Naive B cell (primary cell): ENCODE measurements around the gene C2orf68. TPM values are rescaled to one million over a fixed set of nuclear protein-coding genes. Genes with fewer than 3 reads are reported as not detected.

Experiments
- ATAC-seq, 2 donors: fragments of 150-1000 bp; cut with Tn5 transposase; 2 replicates each; pipeline ENCODE4 v1.10.0; 2021; ENCODE audit warnings: low read depth in 2 of 2, mild to moderate bottlenecking in 2 of 2, moderate library complexity in 2 of 2
- DNase-seq: peaks from one replicate; pipeline ENCODE4 v3.0.0; 2022
- H3K27ac Mint-ChIP-seq, 6 donors: one replicate each; pipeline ENCODE4 v1.8.0; 2020 to 2022; ENCODE audit warnings: mild to moderate bottlenecking in 6 of 6, mixed read lengths in 6 of 6, moderate library complexity in 5 of 6, inconsistent platforms in 2 of 6
- H3K27me3 Mint-ChIP-seq, 3 donors: one replicate each; pipeline ENCODE4 v1.8.0; 2021 to 2022; ENCODE audit warnings: mixed read lengths in 3 of 3, mild to moderate bottlenecking in 1 of 3
- H3K36me3 Mint-ChIP-seq, 2 donors: one replicate each; pipeline ENCODE4 v1.8.0; 2020 to 2022; ENCODE audit warnings: mixed read lengths in 2 of 2, inconsistent platforms in 1 of 2, mild to moderate bottlenecking in 1 of 2
- H3K4me1 Mint-ChIP-seq, 3 donors: one replicate each; pipeline ENCODE4 v1.8.0; 2020 to 2022; ENCODE audit warnings: mixed read lengths in 3 of 3, inconsistent platforms in 1 of 3, mild to moderate bottlenecking in 1 of 3, moderate library complexity in 1 of 3
- H3K4me3 Mint-ChIP-seq, 8 donors: one replicate each; pipeline ENCODE4 v1.8.0; 2020 to 2022; ENCODE audit warnings: mild to moderate bottlenecking in 8 of 8, mixed read lengths in 8 of 8, moderate library complexity in 8 of 8, inconsistent platforms in 2 of 8
- H3K9me3 Mint-ChIP-seq, 7 donors: one replicate each; pipeline ENCODE4 v1.8.0; 2020 to 2022; ENCODE audit warnings: mixed read lengths in 7 of 7, mild to moderate bottlenecking in 5 of 7, inconsistent platforms in 2 of 7, moderate library complexity in 1 of 7
- polyA plus RNA-seq, 6 donors: library from polyadenylated mRNA; unstranded; fragments of 300-500 nt; fragmentation: Illumina TruSeq; gene quantifications; one replicate each; pipeline ENCODE4 v1.2.3, GENCODE V29; 2021; ENCODE audit warnings: low read depth in 6 of 6

The C2orf68 gene
- polyA plus RNA-seq, 6 donors from 2014 or later = 13.8 to 21.7 (median 21.4) TPM

DNA sequence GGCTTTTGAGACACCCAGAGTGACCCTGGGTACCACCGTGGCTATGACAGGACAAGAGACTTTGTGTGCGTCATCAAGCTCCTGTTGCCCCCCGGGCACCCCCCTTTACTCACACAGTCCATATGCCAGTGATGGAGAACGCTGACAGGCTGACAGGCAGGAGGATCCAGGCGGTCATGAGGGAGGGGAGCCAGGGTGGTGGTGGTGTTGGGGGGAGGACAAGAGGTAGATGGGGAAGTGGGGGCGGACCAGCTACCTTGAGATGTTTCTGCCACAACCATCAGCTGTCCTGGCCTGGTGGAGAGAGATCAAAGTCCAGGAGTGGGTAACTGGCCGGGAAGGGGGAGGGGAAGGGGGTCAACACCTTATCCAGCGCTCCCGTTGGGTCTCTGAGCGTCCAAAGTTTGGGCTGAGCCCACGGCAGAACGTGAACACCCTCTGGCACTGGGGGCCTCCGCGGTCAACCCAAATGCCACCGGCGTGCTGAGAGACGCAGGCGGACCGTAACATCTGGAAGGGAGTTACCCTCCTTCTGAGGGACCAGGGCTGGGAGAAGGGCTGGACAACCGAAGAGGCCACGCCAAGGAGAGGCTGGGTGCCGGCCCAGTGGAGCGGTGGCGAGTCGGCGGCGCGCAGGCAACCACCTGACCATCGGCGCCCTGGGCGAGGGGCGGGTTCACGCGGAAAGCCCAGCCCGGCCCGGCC, 9.9 kb downstream of the C2orf68 start:
- peak; percentile 11 to 22 for ATAC-seq
- DNase-seq = no peak
- no peaks in the 10 kb centered on the region for H3K9me3 Mint-ChIP-seq
- H3K4me1 Mint-ChIP-seq = peaks cover 19 to 55% (median 51%) of the 10 kb centered on the region in 3 donors
- peak overlapping the region in 5 of 6 donors; percentile 76 to 89 (median 80) for H3K27ac Mint-ChIP-seq
- H3K4me3 Mint-ChIP-seq = peak overlapping the region; percentile 84 to 93 (median 90)
- H3K36me3 Mint-ChIP-seq = no peaks in the 10 kb centered on the region
- H3K27me3 Mint-ChIP-seq = no peaks in the 10 kb centered on the region

DNA sequence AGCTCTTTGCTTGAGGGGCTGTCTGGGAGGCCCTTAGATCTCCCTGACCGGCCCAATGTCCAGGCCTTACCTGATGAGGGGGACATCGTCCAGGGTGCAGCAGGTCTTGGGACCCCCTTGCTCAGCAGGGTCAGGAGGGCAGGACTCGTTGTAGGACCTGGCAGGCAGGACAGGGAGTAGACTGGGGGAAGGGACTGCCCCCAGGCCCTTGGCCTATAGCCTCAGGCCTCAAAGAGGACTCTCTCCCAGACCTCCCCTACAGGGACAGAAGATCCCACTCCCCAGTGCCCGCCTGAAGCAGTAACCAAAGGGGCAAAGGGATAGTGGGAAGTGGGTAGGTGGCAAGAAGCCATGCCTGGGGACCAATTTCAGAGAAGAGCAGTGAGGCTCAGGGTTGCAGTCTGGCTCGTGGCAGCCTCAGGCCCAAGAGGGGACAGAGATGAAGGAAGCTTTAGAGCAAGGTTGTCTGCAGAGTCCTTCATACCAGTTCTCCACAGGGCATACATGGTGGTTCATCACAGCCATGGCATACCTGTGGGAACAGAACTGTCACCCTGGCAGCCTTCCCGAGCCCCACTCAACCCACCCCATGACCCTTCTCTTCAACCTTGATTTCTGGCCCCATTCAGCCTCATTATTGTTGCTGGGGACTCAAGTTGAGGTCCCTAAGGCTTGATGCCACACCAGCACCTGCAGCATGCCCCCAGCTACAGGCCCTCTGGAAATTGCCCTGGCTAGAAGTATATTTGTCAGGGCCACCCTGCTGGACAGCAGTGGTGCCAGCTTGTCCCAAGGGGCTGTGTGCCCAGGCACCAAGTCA, 10.7 kb downstream of the C2orf68 start:
- Mint-ChIP-seq H3K36me3 (no peaks in the 10 kb centered on the region), H3K9me3 (no peaks in the 10 kb centered on the region), H3K27ac (peak overlapping the region in 4 of 6 donors; percentile 76 to 89 (median 84)), H3K27me3 (no peaks in the 10 kb centered on the region), H3K4me3 (peak overlapping the region; percentile 84 to 93 (median 90)), H3K4me1 (peaks cover 26 to 55% (median 54%) of the 10 kb centered on the region in 3 donors)
- no peak for DNase-seq
- no peak for ATAC-seq

DNA sequence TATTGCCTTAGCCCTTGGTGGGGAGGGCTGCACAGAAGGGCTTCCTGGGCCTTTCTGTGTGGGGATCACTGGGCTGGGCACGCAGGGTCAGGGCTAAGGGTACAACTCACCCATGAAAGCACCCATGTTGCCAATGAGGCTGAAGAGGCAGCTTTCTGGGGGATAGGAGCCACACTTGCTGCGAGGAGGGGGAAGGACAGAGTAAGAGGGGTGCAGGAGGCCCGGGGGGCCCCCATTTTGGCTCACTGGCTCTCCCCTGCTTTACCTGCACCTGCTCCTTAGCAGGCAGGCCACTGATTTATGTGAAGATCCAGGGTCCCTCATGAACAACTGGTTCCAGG, 11.7 kb downstream of the C2orf68 start:
- no peaks in the 10 kb centered on the region for H3K36me3 Mint-ChIP-seq
- H3K4me1 Mint-ChIP-seq = peaks cover 36 to 56% (median 55%) of the 10 kb centered on the region in 3 donors
- peak overlapping the region in 6 of 8 donors; percentile 77 to 90 (median 86) for H3K4me3 Mint-ChIP-seq
- ATAC-seq (no peak), DNase-seq (no peak)
- H3K27ac Mint-ChIP-seq = peak overlapping the region in 2 of 6 donors; percentile 15 to 31
- H3K9me3 Mint-ChIP-seq = no peaks in the 10 kb centered on the region
- H3K27me3 Mint-ChIP-seq = no peaks in the 10 kb centered on the region

DNA sequence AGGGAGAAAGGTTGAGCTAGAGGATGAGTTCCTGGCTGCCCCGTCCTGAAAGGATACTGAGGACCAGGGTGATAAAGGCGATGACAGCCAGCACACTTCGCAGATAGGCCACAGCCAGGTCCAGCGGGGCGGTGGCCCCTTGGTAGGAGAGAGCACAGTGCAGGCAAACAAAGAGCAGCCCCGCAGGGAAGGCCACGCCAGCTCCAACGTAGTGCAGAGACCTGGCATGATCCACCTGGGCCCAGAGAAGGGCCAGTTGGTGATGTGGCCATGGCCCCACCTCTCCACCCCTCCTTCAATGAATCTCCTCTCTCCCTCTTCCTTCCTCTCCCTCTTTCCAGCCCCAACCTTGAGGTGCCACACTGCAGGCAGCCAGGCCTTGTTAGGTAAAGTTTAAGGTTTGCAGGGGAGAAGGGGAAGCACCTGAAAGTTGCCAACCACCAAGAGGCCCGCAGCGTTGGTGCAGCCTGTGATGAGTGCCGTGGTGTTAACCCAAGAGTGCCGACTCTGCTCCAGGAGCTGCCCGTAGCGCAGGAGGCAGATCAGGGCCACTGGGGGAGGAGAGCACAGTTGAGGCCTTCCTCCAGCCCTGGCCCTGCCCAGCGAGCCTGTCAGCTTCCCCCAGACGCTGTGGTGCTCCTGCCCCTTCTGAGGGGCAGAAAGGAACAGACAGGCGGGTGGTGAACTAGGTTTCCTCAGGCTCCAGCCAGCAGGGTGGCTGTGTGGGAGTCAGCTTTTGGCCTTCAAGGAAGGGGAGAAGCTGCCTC, 12.2 kb downstream of the C2orf68 start:
- H3K9me3 Mint-ChIP-seq = no peaks in the 10 kb centered on the region
- peak overlapping the region in 3 of 8 donors; percentile 47 to 88 (median 80) for H3K4me3 Mint-ChIP-seq
- DNase-seq = no peak
- H3K36me3 Mint-ChIP-seq = no peaks in the 10 kb centered on the region
- H3K27ac Mint-ChIP-seq = peak overlapping the region in 1 of 6 donors; percentile 31
- no peaks in the 10 kb centered on the region for H3K27me3 Mint-ChIP-seq
- no peak for ATAC-seq
- H3K4me1 Mint-ChIP-seq = peaks cover 38 to 58% (median 57%) of the 10 kb centered on the region in 3 donors

DNA sequence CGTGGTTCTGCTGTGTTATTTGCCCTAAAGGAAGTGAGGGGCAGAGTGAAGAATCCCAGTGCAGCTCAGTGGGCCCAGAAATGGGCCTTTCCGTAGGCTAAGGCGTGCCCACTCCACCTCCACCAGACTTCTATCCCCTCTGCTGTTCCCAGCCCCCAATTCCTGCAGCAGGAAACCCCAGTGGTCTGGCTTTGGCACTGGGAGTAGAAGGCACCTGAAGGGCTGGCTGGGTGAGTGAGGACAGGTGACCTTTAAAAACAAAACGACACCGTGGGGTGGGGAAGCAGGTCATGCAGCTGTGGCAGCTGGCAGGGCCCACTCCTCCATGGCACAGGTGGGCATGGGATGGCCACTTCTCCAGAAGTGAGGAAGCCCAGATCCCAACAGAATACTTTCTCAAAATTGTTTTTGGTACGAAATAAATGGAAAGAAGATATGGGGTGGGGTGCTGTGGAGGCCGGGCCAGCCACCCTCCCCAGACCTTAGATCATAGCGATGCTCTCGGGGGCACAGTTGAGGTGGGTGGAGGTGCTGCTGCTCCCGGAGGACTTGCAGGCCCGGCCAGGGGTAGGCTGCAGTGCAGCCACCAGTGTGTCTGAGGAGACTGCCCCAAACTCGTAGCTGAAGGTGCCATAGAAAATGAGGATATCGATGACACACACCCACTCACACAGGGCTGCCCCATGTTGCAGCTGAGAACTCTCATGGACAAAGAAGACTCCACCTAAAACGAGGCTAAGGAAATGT, 13.1 kb downstream of the C2orf68 start:
- Mint-ChIP-seq H3K9me3 (no peaks in the 10 kb centered on the region), H3K4me1 (peaks cover 42 to 62% (median 59%) of the 10 kb centered on the region in 3 donors), H3K36me3 (no peaks in the 10 kb centered on the region), H3K4me3 (peak overlapping the region in 1 of 8 donors; percentile 88), H3K27me3 (no peaks in the 10 kb centered on the region), H3K27ac (no peak overlapping the region)
- DNase-seq (no peak), ATAC-seq (no peak)

DNA sequence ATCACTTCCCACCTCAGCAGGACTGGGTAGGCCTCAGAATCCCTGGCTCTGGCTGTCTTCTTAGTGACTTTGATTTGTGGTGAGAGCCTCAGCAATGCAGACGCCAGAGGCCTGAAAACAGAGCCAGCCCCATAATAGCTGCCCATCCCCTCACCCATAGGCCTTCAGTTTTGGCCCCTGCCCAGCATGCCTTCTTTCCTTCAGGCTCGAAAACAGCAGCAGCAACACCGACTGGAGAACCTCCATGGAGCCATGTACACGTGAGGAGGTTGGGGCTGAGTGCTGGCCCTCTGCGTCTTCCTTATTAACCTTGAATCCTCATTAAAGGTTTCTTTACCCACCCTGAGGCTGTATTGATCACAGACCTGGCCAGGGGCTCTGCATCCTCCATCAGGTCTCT, 14.6 kb downstream of the C2orf68 start:
- peak overlapping the region in 1 of 6 donors; percentile 31 for H3K27ac Mint-ChIP-seq
- peak overlapping the region in 7 of 8 donors; percentile 95 to 100 (median 99) for H3K4me3 Mint-ChIP-seq
- no peak for DNase-seq
- H3K4me1 Mint-ChIP-seq = peaks cover 37 to 57% (median 55%) of the 10 kb centered on the region in 3 donors
- ATAC-seq = no peak
- no peaks in the 10 kb centered on the region for H3K9me3 Mint-ChIP-seq
- no peaks in the 10 kb centered on the region for H3K27me3 Mint-ChIP-seq
- H3K36me3 Mint-ChIP-seq = no peaks in the 10 kb centered on the region

DNA sequence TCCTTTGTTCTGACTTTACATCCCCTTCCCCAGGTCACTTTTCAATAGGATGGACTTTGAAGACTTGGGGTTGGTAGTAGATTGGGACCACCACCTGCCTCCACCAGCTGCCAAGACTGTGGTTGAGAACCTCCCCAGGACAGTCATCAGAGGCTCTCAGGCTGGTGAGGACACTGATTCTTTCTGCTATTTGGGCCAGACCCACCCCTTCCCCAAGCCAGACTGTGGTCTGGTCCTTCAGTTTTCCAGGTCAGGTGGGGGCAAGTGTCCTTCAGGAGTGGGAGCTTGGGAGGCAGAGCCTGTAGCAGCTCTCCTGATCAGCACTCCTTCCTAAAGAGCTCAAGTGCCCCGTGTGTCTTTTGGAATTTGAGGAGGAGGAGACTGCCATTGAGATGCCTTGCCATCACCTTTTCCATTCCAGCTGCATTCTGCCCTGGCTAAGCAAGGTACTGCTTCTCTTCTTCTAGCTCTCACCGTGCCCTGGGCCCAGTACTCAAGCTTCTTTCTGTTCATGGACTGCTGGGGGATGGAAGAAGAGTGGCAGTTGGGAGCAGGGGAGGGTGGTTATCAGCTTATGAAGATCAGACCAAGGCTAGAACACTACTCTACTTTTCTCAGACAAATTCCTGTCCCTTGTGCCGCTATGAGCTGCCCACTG, 15.3 kb downstream of the C2orf68 start:
- H3K9me3 Mint-ChIP-seq = no peaks in the 10 kb centered on the region
- no peaks in the 10 kb centered on the region for H3K27me3 Mint-ChIP-seq
- peak overlapping the region; percentile 95 to 100 (median 99) for H3K4me3 Mint-ChIP-seq
- ATAC-seq = no peak
- peak overlapping the region in 4 of 6 donors; percentile 26 to 99 (median 62) for H3K27ac Mint-ChIP-seq
- no peaks in the 10 kb centered on the region for H3K36me3 Mint-ChIP-seq
- DNase-seq = no peak
- H3K4me1 Mint-ChIP-seq = peaks cover 34 to 53% (median 52%) of the 10 kb centered on the region in 3 donors

DNA sequence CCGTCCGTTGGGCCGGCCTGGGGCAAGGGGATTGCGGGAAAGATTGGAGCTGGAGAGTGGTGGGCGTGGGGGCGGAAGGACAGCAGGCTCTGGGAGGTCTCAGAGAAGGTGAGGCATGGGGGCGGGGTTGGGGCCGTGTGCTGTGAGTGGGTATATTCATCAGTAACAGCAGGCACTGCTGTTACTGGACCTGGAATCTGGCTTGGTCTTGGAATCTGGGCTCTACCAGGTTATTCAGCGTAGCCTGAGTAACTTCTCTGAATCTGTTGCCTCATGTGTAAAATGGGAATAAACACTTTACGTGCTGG, 15.9 kb downstream of the C2orf68 start:
- Mint-ChIP-seq H3K4me1 (peaks cover 33 to 49% (median 46%) of the 10 kb centered on the region in 3 donors), H3K27me3 (no peaks in the 10 kb centered on the region), H3K9me3 (no peaks in the 10 kb centered on the region), H3K36me3 (no peaks in the 10 kb centered on the region), H3K27ac (peak overlapping the region; percentile 92 to 99 (median 98)), H3K4me3 (peak overlapping the region; percentile 95 to 100 (median 99))
- DNase-seq = no peak
- no peak for ATAC-seq

DNA sequence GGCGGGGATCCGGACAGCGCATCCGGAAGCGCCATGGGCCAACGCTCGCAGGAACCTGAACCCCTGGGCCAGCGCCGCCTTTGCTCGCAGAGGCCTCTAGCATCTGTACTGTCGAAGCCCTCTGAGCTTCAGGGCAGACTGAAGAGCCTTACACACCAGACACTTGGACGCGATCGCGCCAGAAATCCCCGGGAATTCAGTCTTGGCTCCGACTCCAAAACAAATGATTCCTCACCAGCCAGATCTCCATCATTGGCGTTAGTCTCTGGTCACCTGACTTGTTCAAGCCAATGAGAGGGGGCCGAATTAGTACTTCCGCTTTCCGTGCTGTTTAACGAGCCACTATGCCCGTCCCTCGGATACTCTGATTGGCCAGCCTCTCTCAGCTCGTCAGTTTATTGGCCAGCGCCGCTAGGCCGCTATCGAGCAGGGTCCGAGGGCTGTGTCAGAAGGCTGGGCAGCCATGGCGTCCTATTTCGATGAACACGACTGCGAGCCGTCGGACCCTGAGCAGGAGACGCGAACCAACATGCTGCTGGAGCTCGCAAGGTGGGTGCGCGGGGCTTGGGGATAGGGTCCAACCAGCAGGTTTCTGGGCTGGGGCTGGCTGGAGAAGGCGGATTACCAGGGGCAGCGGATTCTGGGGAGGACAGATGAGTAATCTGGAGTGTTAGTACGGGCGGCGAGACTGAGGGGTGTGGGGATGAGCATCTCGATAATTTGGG, 16.4 kb downstream of the C2orf68 start, which contains the start of gene RNF181:
Gene RNF181 (plus strand): TSS at position 445 of the 725 bp plus-strand sequence. CDS start 19 bp downstream, at position 464.
- ATAC-seq (peak; percentile 99), DNase-seq (peak; percentile 90)
- Mint-ChIP-seq H3K27ac (peak within 1 kb of the TSS; percentile 92 to 99 (median 98)), H3K4me3 (peak within 1 kb of the TSS; percentile 95 to 100 (median 99)), H3K9me3 (no peaks in the 10 kb centered on the region), H3K27me3 (no peaks in the 10 kb centered on the region), H3K4me1 (peaks cover 33 to 48% (median 44%) of the 10 kb centered on the region in 3 donors), H3K36me3 (no peaks in the 10 kb centered on the region)

DNA sequence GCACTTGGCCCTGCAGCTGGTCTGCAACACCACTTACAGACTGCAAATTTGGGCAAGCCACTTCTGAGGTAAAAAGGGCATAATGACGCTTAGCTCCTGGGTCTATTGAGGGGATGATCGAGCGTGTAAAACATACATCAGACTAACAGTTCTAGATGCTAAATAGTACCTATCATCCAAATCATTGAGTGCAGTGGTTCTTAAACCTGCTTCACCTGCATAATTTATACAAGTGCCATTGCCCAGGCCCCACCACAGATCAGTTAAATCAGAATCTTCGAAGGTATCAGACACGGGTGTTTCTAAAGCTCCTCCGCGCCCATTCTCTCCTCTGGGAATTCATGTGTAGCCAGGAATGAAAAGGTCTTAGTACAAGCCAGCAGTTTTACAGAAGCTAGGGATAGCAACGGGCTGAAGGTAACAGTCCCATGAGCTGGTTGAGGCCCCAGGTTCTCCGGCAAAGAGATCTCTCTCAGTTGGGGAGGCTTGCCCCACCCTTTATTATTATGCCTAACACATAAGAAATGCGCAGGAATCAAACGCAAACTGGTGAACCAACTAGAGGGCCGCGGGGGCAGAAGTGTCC, 17.1 kb downstream of the C2orf68 start:
- peaks cover 33 to 51% (median 39%) of the 10 kb centered on the region in 3 donors for H3K4me1 Mint-ChIP-seq
- ATAC-seq (peak; percentile 1), DNase-seq (no peak)
- no peaks in the 10 kb centered on the region for H3K27me3 Mint-ChIP-seq
- H3K9me3 Mint-ChIP-seq = no peaks in the 10 kb centered on the region
- H3K4me3 Mint-ChIP-seq = peak overlapping the region; percentile 95 to 100 (median 99)
- H3K36me3 Mint-ChIP-seq = no peaks in the 10 kb centered on the region
- peak overlapping the region; percentile 92 to 99 (median 98) for H3K27ac Mint-ChIP-seq

DNA sequence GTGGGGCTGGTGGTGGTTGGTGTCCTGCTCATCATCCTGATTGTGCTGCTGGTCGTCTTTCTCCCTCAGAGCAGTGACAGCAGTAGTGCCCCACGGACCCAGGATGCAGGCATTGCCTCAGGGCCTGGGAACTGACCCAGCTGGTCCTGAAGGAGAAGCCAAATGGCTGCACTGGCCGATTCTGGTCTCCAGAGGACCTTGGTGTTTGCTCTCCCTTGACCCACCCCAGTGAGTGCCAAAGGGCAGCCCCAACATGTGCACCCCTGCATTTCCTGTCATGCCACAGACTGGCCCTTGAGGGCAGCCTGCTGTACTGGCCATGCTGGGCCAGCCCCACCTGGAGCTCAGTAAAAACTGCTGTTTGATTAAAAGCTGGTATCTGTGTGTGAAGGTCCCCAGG, 18.8 kb downstream of the C2orf68 start:
- no peak for DNase-seq
- Mint-ChIP-seq H3K4me3 (peak overlapping the region in 3 of 8 donors; percentile 65 to 99 (median 95)), H3K4me1 (peaks cover 41 to 51% (median 45%) of the 10 kb centered on the region in 3 donors), H3K9me3 (no peaks in the 10 kb centered on the region), H3K27me3 (no peaks in the 10 kb centered on the region), H3K36me3 (no peaks in the 10 kb centered on the region), H3K27ac (no peak overlapping the region)
- no peak for ATAC-seq
